ENCODE data around the gene G3BP2. TPM values are rescaled to one million over a fixed set of nuclear protein-coding genes. Genes with fewer than 3 reads are reported as not detected.

Gene G3BP2
- total and polyA plus RNA-seq, 4 donors, result 16.1 to 112 (median 68.8) TPM

GRCh38 chr4:75662626-75663025 lies 10.6 kb downstream of the G3BP2 start:
- no peaks in the 10 kb centered on the region for H3K9me3 ChIP-seq (ENCODE audit: control insufficient read depth in 4 of 4, insufficient read depth in 3 of 4, low read length in 3 of 4)
- no peak for ATAC-seq (ENCODE audit: insufficient read depth, low FRiP score)
- TF ChIP-seq CTCF (IDR thresholded peaks at IDR 0.05; ENCODE audit: control extremely low read depth, extremely low read depth), result no peak
- H3K4me3 ChIP-seq, result no peak overlapping the region
- DNase-seq, result no peak
- WGBS, 2 donors, result 94 to 97% methylated on average over 2 of the region's 2 CpGs
- H3K9ac ChIP-seq (ENCODE audit: insufficient read depth in 1 of 2, low read length in 2 of 2), result no peak overlapping the region
- no peak overlapping the region for H3K27ac ChIP-seq (ENCODE audit: low read depth in 1 of 2, low read length in 1 of 2)
- no peaks in the 10 kb centered on the region for H3K27me3 ChIP-seq (ENCODE audit: control insufficient read depth in 3 of 3, insufficient read depth in 3 of 3, low read length in 2 of 3)
- H3K36me3 ChIP-seq (ENCODE audit: control insufficient read depth in 4 of 4, insufficient read depth in 4 of 4, low read length in 4 of 4), result peaks cover 4 to 12% (median 10%) of the 10 kb centered on the region in 4 donors
- H3K4me1 ChIP-seq (ENCODE audit: control insufficient read depth in 5 of 5, insufficient read depth in 5 of 5, low read length in 5 of 5), result peaks cover 0 to 5% (median 0%) of the 10 kb centered on the region in 5 donors

GRCh38 chr4:75660491-75660890 lies 12.7 kb downstream of the G3BP2 start:
- H3K36me3 ChIP-seq (ENCODE audit: control insufficient read depth in 4 of 4, insufficient read depth in 4 of 4, low read length in 4 of 4), result peaks cover 4 to 25% (median 14%) of the 10 kb centered on the region in 4 donors
- no peak overlapping the region for H3K9ac ChIP-seq (ENCODE audit: insufficient read depth in 1 of 2, low read length in 2 of 2)
- 91 to 92% methylated on average over 2 of the region's 2 CpGs for WGBS, 2 donors
- H3K27ac ChIP-seq (ENCODE audit: low read depth in 1 of 2, low read length in 1 of 2), result no peak overlapping the region
- no peaks in the 10 kb centered on the region for H3K27me3 ChIP-seq (ENCODE audit: control insufficient read depth in 3 of 3, insufficient read depth in 3 of 3, low read length in 2 of 3)
- no peak for TF ChIP-seq CTCF (IDR thresholded peaks at IDR 0.05; ENCODE audit: control extremely low read depth, extremely low read depth)
- H3K9me3 ChIP-seq (ENCODE audit: control insufficient read depth in 4 of 4, insufficient read depth in 3 of 4, low read length in 3 of 4), result no peaks in the 10 kb centered on the region
- ATAC-seq (ENCODE audit: insufficient read depth, low FRiP score), result no peak
- H3K4me3 ChIP-seq, result no peak overlapping the region
- no peak for DNase-seq
- peaks cover 0 to 4% (median 0%) of the 10 kb centered on the region in 5 donors for H3K4me1 ChIP-seq (ENCODE audit: control insufficient read depth in 5 of 5, insufficient read depth in 5 of 5, low read length in 5 of 5)

- Histone ChIP-seq H3K4me1 (ENCODE audit: control insufficient read depth in 5 of 5, insufficient read depth in 5 of 5, low read length in 5 of 5) (peaks cover 0 to 3% (median 0%) of the 10 kb centered on the region in 5 donors), H3K27ac (ENCODE audit: low read depth in 1 of 2, low read length in 1 of 2) (no peak overlapping the region), H3K4me3 (no peak overlapping the region), H3K9me3 (ENCODE audit: control insufficient read depth in 4 of 4, insufficient read depth in 3 of 4, low read length in 3 of 4) (no peaks in the 10 kb centered on the region), H3K36me3 (ENCODE audit: control insufficient read depth in 4 of 4, insufficient read depth in 4 of 4, low read length in 4 of 4) (peaks cover 4 to 29% (median 17%) of the 10 kb centered on the region in 4 donors), H3K27me3 (ENCODE audit: control insufficient read depth in 3 of 3, insufficient read depth in 3 of 3, low read length in 2 of 3) (no peaks in the 10 kb centered on the region), H3K9ac (ENCODE audit: insufficient read depth in 1 of 2, low read length in 2 of 2) (no peak overlapping the region)
- 62 to 84% methylated on average over 1 of the region's 1 CpG for WGBS, 2 donors
- TF ChIP-seq CTCF (IDR thresholded peaks at IDR 0.05; ENCODE audit: control extremely low read depth, extremely low read depth), result no peak
- DNase-seq (no peak), ATAC-seq (ENCODE audit: insufficient read depth, low FRiP score) (no peak)
Measured at GRCh38 chr4:75659512-75660031, 13.6 kb downstream of the G3BP2 start.

GRCh38 chr4:75658876-75659275 lies 14.3 kb downstream of the G3BP2 start:
- TF ChIP-seq CTCF (IDR thresholded peaks at IDR 0.05; ENCODE audit: control extremely low read depth, extremely low read depth), result no peak
- ATAC-seq (ENCODE audit: insufficient read depth, low FRiP score), result no peak

More at GRCh38 chr4:75658876-75659275, 14.3 kb downstream of the G3BP2 start:
- Histone ChIP-seq H3K4me3 (no peak overlapping the region), H3K4me1 (ENCODE audit: control insufficient read depth in 5 of 5, insufficient read depth in 5 of 5, low read length in 5 of 5) (peaks cover 0 to 3% (median 0%) of the 10 kb centered on the region in 5 donors), H3K27ac (ENCODE audit: low read depth in 1 of 2, low read length in 1 of 2) (no peak overlapping the region), H3K27me3 (ENCODE audit: control insufficient read depth in 3 of 3, insufficient read depth in 3 of 3, low read length in 2 of 3) (no peaks in the 10 kb centered on the region), H3K9ac (ENCODE audit: insufficient read depth in 1 of 2, low read length in 2 of 2) (no peak overlapping the region), H3K36me3 (ENCODE audit: control insufficient read depth in 4 of 4, insufficient read depth in 4 of 4, low read length in 4 of 4) (peaks cover 4 to 35% (median 20%) of the 10 kb centered on the region in 4 donors), H3K9me3 (ENCODE audit: control insufficient read depth in 4 of 4, insufficient read depth in 3 of 4, low read length in 3 of 4) (no peaks in the 10 kb centered on the region)
- no peak for DNase-seq
- 76 to 88% methylated on average over 4 of the region's 4 CpGs for WGBS, 2 donors
